Lung (tissue), 12 donors: ENCODE data around the gene GJB3. TPM values are rescaled to one million over a fixed set of nuclear protein-coding genes. Genes with fewer than 3 reads are reported as not detected.
"Not testable (repeated sequence)": the region's sequence is repeated elsewhere in the genome, so short reads cannot be mapped to it uniquely, and the experiment has no call there.

Experiments used
- ATAC-seq: fragments of 200-7000 bp; cut with Tn5 transposase; one replicate; pipeline ENCODE4 v1.9.1; 2020; ENCODE audit warnings: moderate number of reproducible peaks; ENCODE audit not compliant: insufficient read depth, low FRiP score
- DNase-seq, 3 donors: peaks; one replicate each; pipeline ENCODE4 v3.0.0-alpha.2; 2013 to 2017
- H3K27ac ChIP-seq, 2 donors: one replicate each; pipeline ENCODE4 v1.5.1; 2013; ENCODE audit warnings: mild to moderate bottlenecking in 2 of 2, moderate library complexity in 2 of 2, control low read depth in 1 of 2, inconsistent platforms in 1 of 2, low read depth in 1 of 2, low read length in 1 of 2
- H3K27me3 ChIP-seq, 3 donors: one replicate each; pipeline ENCODE4 v1.5.1; 2013; ENCODE audit warnings: low read length in 2 of 3; ENCODE audit not compliant: control insufficient read depth in 3 of 3, insufficient read depth in 3 of 3
- H3K36me3 ChIP-seq, 4 donors: one replicate each; pipeline ENCODE4 v1.5.1; 2013; ENCODE audit warnings: low read length in 4 of 4, mild to moderate bottlenecking in 1 of 4, moderate library complexity in 1 of 4; ENCODE audit not compliant: control insufficient read depth in 4 of 4, insufficient read depth in 4 of 4
- H3K4me1 ChIP-seq, 5 donors: one replicate each; pipeline ENCODE4 v1.5.1; 2013; ENCODE audit warnings: low read length in 5 of 5, mild to moderate bottlenecking in 2 of 5, moderate library complexity in 1 of 5; ENCODE audit not compliant: control insufficient read depth in 5 of 5, insufficient read depth in 5 of 5
- H3K4me3 ChIP-seq: one replicate; pipeline ENCODE4 v1.5.1; 2013; ENCODE audit warnings: mild to moderate bottlenecking, control low read depth, moderate library complexity
- H3K9ac ChIP-seq, 2 donors: one replicate each; pipeline ENCODE4 v1.5.1; 2013; ENCODE audit warnings: low read length in 2 of 2, control low read depth in 1 of 2; ENCODE audit not compliant: insufficient read depth in 1 of 2
- H3K9me3 ChIP-seq, 4 donors: one replicate each; pipeline ENCODE4 v1.5.1; 2013; ENCODE audit warnings: low read length in 3 of 4, mild to moderate bottlenecking in 1 of 4, moderate library complexity in 1 of 4; ENCODE audit not compliant: control insufficient read depth in 4 of 4, insufficient read depth in 3 of 4
- WGBS, 2 donors: extraction: QIAGEN DNeasy Blood & Tissue Kit; methylation state at CpG; one replicate each; pipeline ENCODE4 v1.1.7; 2013; 5-methylcytosine and 5-hydroxymethylcytosine counted together
- polyA plus RNA-seq, 2 donors: library from polyadenylated mRNA; stranded (reverse); fragments of 200-250 nt; gene quantifications; one replicate each; pipeline ENCODE4 v1.2.1, GENCODE V29; 2013
- total RNA-seq, 2 donors: library from RNA; depleted of rRNA in 1 of 2; stranded (reverse); fragments of >200 nt in 1 of 2; gene quantifications; one replicate each; pipeline ENCODE4 v1.2.1, GENCODE V29; 2014 to 2021
- TF ChIP-seq, protein P1 (sequence below): IDR thresholded peaks from 2 replicates; pipeline ENCODE4 v1.5.1; 2012; ENCODE audit warnings: mild to moderate bottlenecking; ENCODE audit errors: control extremely low read depth, extremely low read depth
- donor health status: control.
- donor health status: control.
- donor health status: Bipolar disorder and iron deficiency.
- donor health status: healthy.
- donor health status: DM: yes; HTN: yes; CAD: no.

Gene GJB3
- total and polyA plus RNA-seq, 4 donors: 0.51 to 2.5 (median 0.65) TPM

GRCh38 chr1:34771573-34772371, 9.2 kb upstream of the GJB3 start:
- no peak for DNase-seq
- H3K36me3 ChIP-seq: no peaks in the 10 kb centered on the region
- no peak overlapping the region for H3K9ac ChIP-seq
- TF ChIP-seq, protein P1, sequence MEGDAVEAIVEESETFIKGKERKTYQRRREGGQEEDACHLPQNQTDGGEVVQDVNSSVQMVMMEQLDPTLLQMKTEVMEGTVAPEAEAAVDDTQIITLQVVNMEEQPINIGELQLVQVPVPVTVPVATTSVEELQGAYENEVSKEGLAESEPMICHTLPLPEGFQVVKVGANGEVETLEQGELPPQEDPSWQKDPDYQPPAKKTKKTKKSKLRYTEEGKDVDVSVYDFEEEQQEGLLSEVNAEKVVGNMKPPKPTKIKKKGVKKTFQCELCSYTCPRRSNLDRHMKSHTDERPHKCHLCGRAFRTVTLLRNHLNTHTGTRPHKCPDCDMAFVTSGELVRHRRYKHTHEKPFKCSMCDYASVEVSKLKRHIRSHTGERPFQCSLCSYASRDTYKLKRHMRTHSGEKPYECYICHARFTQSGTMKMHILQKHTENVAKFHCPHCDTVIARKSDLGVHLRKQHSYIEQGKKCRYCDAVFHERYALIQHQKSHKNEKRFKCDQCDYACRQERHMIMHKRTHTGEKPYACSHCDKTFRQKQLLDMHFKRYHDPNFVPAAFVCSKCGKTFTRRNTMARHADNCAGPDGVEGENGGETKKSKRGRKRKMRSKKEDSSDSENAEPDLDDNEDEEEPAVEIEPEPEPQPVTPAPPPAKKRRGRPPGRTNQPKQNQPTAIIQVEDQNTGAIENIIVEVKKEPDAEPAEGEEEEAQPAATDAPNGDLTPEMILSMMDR: no peak
- no peak overlapping the region for H3K4me3 ChIP-seq
- no peak overlapping the region for H3K27ac ChIP-seq
- no peak for ATAC-seq
- H3K9me3 ChIP-seq: peaks cover 0 to 1% (median 0%) of the 10 kb centered on the region in 4 donors
- peaks cover 0 to 2% (median 0%) of the 10 kb centered on the region in 3 donors for H3K27me3 ChIP-seq
- 89 to 93% methylated on average over 16 of the region's 16 CpGs for WGBS, 2 donors
- no peaks in the 10 kb centered on the region for H3K4me1 ChIP-seq

GRCh38 chr1:34773114-34773513, 7.9 kb upstream of the GJB3 start:
- not testable (repeated sequence) for DNase-seq, H3K9me3 ChIP-seq, H3K27me3 ChIP-seq, H3K27ac ChIP-seq, H3K9ac ChIP-seq, ATAC-seq, H3K4me1 ChIP-seq, H3K4me3 ChIP-seq, H3K36me3 ChIP-seq
- 86 to 87% methylated on average over 4 of the region's 4 CpGs for WGBS, 2 donors

- DNase-seq (no peak), ATAC-seq (no peak)
- WGBS, 2 donors: 65 to 75% methylated on average over 8 of the region's 8 CpGs
- peaks cover 0 to 1% (median 0%) of the 10 kb centered on the region in 4 donors for H3K9me3 ChIP-seq
- no peak overlapping the region for H3K9ac ChIP-seq
- TF ChIP-seq, protein P1: no peak
- no peak overlapping the region for H3K27ac ChIP-seq
- H3K36me3 ChIP-seq: no peaks in the 10 kb centered on the region
- H3K4me1 ChIP-seq: no peaks in the 10 kb centered on the region
- no peak overlapping the region for H3K4me3 ChIP-seq
- H3K27me3 ChIP-seq: peaks cover 0 to 12% (median 12%) of the 10 kb centered on the region in 3 donors
These were observed 6.1 kb upstream of the GJB3 start for GRCh38 chr1:34774957-34775356.

DNA sequence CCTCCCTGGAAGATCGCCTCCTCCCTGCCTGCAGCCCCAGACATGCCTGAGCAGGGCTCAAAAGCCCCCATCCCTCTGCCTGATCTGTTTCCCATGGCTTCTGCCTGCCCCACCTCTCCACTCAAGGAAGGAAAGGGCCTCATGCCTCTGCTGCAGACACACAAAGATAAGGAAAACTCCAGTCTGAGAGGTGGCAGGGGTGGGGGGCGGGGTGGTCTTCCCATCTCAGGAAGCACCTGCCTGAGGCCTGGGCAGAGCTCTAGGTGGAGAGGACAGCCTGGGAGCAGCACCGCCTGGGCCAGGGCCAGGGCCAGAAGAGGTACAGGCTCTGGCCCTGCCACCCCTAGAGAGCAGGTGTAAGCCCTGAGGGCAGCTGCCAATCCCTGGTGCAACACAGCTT, 4.1 kb upstream of the GJB3 start:
- Histone ChIP-seq H3K27me3 (peaks cover 0 to 26% (median 21%) of the 10 kb centered on the region in 3 donors), H3K9me3 (peaks cover 0 to 1% (median 0%) of the 10 kb centered on the region in 4 donors), H3K9ac (no peak overlapping the region), H3K36me3 (no peaks in the 10 kb centered on the region), H3K4me3 (no peak overlapping the region), H3K4me1 (peaks cover 0 to 8% (median 0%) of the 10 kb centered on the region in 5 donors), H3K27ac (no peak overlapping the region)
- TF ChIP-seq, protein P1: no peak
- ATAC-seq (no peak), DNase-seq (no peak)
- 39 to 57% methylated on average over 3 of the region's 3 CpGs for WGBS, 2 donors
